ENCODE results near the gene GLTPD2. TPM values are rescaled to one million over a fixed set of nuclear protein-coding genes. Genes with fewer than 3 reads are reported as not detected.

GLTPD2 gene
- total RNA-seq, 4 donors from 2014 or later = 1.1 to 2.0 (median 1.1) TPM; not detected in 1

DNA sequence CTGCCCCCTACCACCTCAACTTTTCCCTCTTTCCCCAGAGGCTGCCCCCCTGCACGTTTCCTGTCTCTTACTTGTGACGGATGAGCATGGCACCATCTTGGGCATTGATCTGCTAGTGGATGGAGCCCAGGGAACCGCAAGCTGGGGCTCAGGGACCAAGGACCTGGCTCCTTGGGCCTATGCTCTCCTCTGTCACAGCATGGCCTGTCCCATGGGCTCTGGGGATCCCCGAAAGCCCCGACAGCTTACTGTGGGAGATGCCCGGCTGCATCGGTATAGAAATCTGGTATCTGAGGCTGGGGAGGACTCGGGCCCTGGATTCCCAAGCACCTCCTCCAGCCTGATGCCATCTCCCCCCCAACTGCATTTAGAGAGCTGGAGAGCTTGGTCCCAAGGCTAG lies 47.2 kb upstream of the GLTPD2 start:
- intact Hi-C loops (cut with DNase I) = no loop called here
- H3K27me3 ChIP-seq = peaks cover 0 to 27% (median 0%) of the 10 kb centered on the region in 4 donors
- H3K4me1 ChIP-seq = peaks cover 6 to 36% (median 9%) of the 10 kb centered on the region in 3 donors
- 90 to 94% methylated on average over 4 to 8 of the region's 8 CpGs for WGBS, 2 donors
- DNase-seq = no peak
- no peak overlapping the region for H3K4me3 ChIP-seq
- no peak overlapping the region for H3K27ac ChIP-seq
- no peaks in the 10 kb centered on the region for H3K9me3 ChIP-seq
- TF ChIP-seq, protein P1, sequence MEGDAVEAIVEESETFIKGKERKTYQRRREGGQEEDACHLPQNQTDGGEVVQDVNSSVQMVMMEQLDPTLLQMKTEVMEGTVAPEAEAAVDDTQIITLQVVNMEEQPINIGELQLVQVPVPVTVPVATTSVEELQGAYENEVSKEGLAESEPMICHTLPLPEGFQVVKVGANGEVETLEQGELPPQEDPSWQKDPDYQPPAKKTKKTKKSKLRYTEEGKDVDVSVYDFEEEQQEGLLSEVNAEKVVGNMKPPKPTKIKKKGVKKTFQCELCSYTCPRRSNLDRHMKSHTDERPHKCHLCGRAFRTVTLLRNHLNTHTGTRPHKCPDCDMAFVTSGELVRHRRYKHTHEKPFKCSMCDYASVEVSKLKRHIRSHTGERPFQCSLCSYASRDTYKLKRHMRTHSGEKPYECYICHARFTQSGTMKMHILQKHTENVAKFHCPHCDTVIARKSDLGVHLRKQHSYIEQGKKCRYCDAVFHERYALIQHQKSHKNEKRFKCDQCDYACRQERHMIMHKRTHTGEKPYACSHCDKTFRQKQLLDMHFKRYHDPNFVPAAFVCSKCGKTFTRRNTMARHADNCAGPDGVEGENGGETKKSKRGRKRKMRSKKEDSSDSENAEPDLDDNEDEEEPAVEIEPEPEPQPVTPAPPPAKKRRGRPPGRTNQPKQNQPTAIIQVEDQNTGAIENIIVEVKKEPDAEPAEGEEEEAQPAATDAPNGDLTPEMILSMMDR (IDR thresholded peaks at IDR 0.05) = no peak
- TF ChIP-seq POLR2A (IDR thresholded peaks at IDR 0.05) = no peak
- no peaks in the 10 kb centered on the region for H3K36me3 ChIP-seq

DNA sequence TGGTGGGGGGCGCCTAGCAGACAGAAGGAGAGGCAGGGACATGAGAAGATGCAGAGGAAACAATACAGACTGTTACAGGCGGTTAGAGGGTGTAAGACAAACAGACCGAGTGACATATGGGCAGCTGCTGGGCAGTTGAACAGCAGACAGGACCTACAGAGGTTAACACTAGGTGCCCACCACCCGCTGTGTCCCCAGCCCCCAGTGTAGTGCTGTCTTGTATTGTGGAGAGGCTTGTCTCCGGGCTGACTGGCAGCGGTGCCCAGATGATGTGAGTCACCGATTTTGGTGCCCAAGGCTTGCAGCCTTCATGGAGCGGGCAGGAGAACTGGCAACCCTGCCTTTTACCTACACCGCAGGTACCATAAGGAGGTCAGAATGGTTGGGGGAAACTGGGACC lies 46.6 kb upstream of the GLTPD2 start:
- DNase-seq = no peak
- Histone ChIP-seq H3K4me1 (peaks cover 6 to 36% (median 9%) of the 10 kb centered on the region in 3 donors), H3K36me3 (no peaks in the 10 kb centered on the region), H3K4me3 (no peak overlapping the region), H3K27ac (no peak overlapping the region), H3K27me3 (peaks cover 0 to 27% (median 0%) of the 10 kb centered on the region in 4 donors), H3K9me3 (no peaks in the 10 kb centered on the region)
- no peak for TF ChIP-seq POLR2A (IDR thresholded peaks at IDR 0.05)
- TF ChIP-seq, protein P1 (IDR thresholded peaks at IDR 0.05) = no peak
- 57 to 78% methylated on average over 3 to 7 of the region's 9 CpGs for WGBS, 2 donors
- intact Hi-C loops (cut with DNase I) = no loop called here

DNA sequence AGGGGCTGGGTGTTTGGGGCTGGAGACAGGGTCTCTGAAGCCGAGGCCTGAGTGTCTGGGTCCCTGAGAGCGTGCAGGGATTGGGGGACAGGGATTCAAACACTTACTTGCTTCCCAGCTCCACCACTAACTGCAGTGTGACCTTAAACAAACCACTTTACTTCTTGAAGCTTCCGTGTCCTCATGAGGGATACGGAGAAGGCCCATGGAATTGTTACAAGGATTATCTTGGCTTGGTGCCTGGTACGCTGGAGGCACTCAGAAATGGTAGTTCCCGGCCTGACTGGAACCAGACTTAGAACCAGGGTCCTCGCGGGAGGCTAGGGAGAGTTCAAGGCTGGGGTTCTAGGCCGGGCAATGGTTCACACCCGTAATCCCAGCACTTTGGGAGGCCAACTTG lies 46.1 kb upstream of the GLTPD2 start:
- H3K9me3 ChIP-seq = no peaks in the 10 kb centered on the region
- 71 to 80% methylated on average over 6 to 10 of the region's 10 CpGs for WGBS, 2 donors
- DNase-seq = no peak
- no peak overlapping the region for H3K4me3 ChIP-seq
- H3K4me1 ChIP-seq = peaks cover 6 to 36% (median 9%) of the 10 kb centered on the region in 3 donors
- H3K36me3 ChIP-seq = no peaks in the 10 kb centered on the region
- TF ChIP-seq, protein P1 (IDR thresholded peaks at IDR 0.05) = no peak
- no peak for TF ChIP-seq POLR2A (IDR thresholded peaks at IDR 0.05)
- peaks cover 0 to 27% (median 0%) of the 10 kb centered on the region in 4 donors for H3K27me3 ChIP-seq
- intact Hi-C loops (cut with DNase I) = no loop called here
- no peak overlapping the region for H3K27ac ChIP-seq

DNA sequence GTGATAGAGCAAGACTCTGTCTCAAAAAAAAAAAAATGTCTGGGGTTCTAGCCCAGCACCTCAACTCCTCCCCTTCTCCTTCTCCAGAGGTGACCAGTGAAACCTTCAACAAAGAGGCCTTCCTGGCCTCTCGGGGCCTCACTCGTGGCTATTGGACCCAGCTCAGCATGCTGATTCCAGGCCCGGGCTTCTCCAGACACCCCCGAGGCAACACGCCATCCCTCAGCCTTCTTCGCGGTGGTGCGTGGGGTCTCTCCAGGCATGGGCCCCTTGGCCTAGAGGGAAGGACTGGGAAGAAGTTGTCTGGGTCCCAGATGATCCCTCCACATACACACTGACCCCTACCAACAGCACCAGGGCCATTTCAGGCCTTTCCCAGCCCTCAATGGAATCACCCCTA lies 45.5 kb upstream of the GLTPD2 start:
- intact Hi-C loops (cut with DNase I) = no loop called here
- no peak overlapping the region for H3K4me3 ChIP-seq
- H3K27me3 ChIP-seq = peaks cover 0 to 30% (median 0%) of the 10 kb centered on the region in 4 donors
- 96% methylated on average over 3 to 5 of the region's 8 CpGs for WGBS, 2 donors
- peaks cover 5 to 35% (median 8%) of the 10 kb centered on the region in 3 donors for H3K4me1 ChIP-seq
- no peaks in the 10 kb centered on the region for H3K36me3 ChIP-seq
- DNase-seq = no peak
- no peak overlapping the region for H3K27ac ChIP-seq
- TF ChIP-seq, protein P1 (IDR thresholded peaks at IDR 0.05) = no peak
- no peak for TF ChIP-seq POLR2A (IDR thresholded peaks at IDR 0.05)
- no peaks in the 10 kb centered on the region for H3K9me3 ChIP-seq

DNA sequence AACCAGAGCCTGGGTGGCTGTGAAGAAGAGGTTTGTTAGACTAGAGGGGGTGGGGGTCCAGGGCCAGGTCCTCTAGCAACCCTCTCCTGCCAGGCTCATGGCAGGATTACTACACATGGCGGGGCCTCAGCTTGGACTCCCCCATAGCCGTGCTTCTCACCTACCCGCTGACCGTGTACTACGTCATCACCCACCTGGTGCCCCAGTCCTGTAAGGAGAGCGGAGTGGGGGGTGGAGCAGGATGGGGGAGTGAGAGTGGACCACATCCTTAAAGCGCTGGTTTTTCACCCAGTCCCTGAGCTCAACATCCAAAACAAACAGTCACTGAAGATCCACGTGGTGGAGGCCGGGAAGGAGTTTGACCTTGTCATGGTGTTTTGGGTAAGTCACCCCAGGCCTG lies 44.9 kb upstream of the GLTPD2 start:
- Histone ChIP-seq H3K36me3 (no peaks in the 10 kb centered on the region), H3K4me3 (no peak overlapping the region), H3K27me3 (peaks cover 0 to 36% (median 0%) of the 10 kb centered on the region in 4 donors), H3K4me1 (peaks cover 0 to 33% (median 1%) of the 10 kb centered on the region in 3 donors), H3K9me3 (no peaks in the 10 kb centered on the region), H3K27ac (no peak overlapping the region)
- no peak for DNase-seq
- intact Hi-C loops (cut with DNase I) = no loop called here
- no peak for TF ChIP-seq POLR2A (IDR thresholded peaks at IDR 0.05)
- TF ChIP-seq, protein P1 (IDR thresholded peaks at IDR 0.05) = no peak
- 88 to 97% methylated on average over 7 of the region's 9 CpGs for WGBS, 2 donors
